H1 (cell line): ENCODE results near the gene ANGEL2. TPM values are rescaled to one million over a fixed set of nuclear protein-coding genes. Genes with fewer than 3 reads are reported as not detected.

Experiments used
- CTCF ChIA-PET: fragments of 300-600 bp; sonication (Branson Sonifier 250); formaldehyde crosslinking; loops from one replicate; lab custom pipeline; 2021; ENCODE audit not compliant: partially characterized antibody; lab: Charles Lee
- POLR2A ChIA-PET: fragments of 300-600 bp; sonication (Branson Sonifier 250); formaldehyde crosslinking; loops from one replicate; lab custom pipeline; 2021; ENCODE audit warnings: inconsistent platforms; ENCODE audit not compliant: partially characterized antibody; lab: Charles Lee
- DNase-seq, 2 experiments: peaks; one replicate each; pipeline versions ENCODE4 v3.0.0 to v3.0.0-alpha.2; 2010 to 2022; ENCODE audit warnings: low spot score in 2 of 2, low read depth in 1 of 2, mixed read lengths in 1 of 2
- FAIRE-seq: peaks from 2 replicates; lab custom pipeline; 2011; peaks lifted over from hg19 to GRCh38; lab: Jason Lieb, UNC
- H2AFZ ChIP-seq: 2 replicates; pipeline ENCODE4 v1.8.1; 2012; ENCODE audit warnings: low read length, inconsistent platforms
- H2AK5ac ChIP-seq: 2 replicates; pipeline ENCODE4 v1.6.1; 2013; ENCODE audit warnings: low read depth, low read length
- H2BK120ac ChIP-seq: replicated peaks from 2 replicates; pipeline ENCODE3; 2013; ENCODE audit warnings: low read depth, low read length, inconsistent platforms
- H2BK12ac ChIP-seq: 2 replicates; pipeline ENCODE4 v1.6.1; 2013; ENCODE audit warnings: low read depth, low read length
- H2BK15ac ChIP-seq: 2 replicates; pipeline ENCODE4 v1.6.1; 2013; ENCODE audit warnings: low read length
- H2BK20ac ChIP-seq: 2 replicates; pipeline ENCODE4 v1.6.1; 2013; ENCODE audit warnings: low read length
- H2BK5ac ChIP-seq: 2 replicates; pipeline ENCODE4 v1.6.1; 2013; ENCODE audit warnings: low read depth, low read length
- H3K14ac ChIP-seq: 2 replicates; pipeline ENCODE4 v1.6.1; 2013; ENCODE audit warnings: inconsistent platforms; ENCODE audit not compliant: insufficient read length
- H3K18ac ChIP-seq: 2 replicates; pipeline ENCODE4 v1.6.1; 2013; ENCODE audit warnings: low read length; ENCODE audit errors: extremely low read depth
- H3K23ac ChIP-seq: 2 replicates; pipeline ENCODE4 v1.6.1; 2013; ENCODE audit warnings: inconsistent platforms; ENCODE audit not compliant: insufficient read length
- H3K23me2 ChIP-seq: 2 replicates; pipeline ENCODE4 v1.6.1; 2013; ENCODE audit warnings: low read depth, low read length
- H3K27ac ChIP-seq: 2 replicates; pipeline ENCODE4 v1.6.1; 2011; ENCODE audit warnings: low read depth, low read length, inconsistent platforms
- H3K27me3 ChIP-seq, 4 experiments: replicated peaks in 1 of 4; 1 replicate in 1 of 4; 2 replicates in 3 of 4; pipeline versions ENCODE4 v1.6.1 to v1.8.1; 2011 to 2013; ENCODE audit warnings: low read length in 3 of 4, mild to moderate bottlenecking in 3 of 4, inconsistent platforms in 2 of 4, mixed read lengths in 2 of 4, moderate library complexity in 1 of 4; ENCODE audit not compliant: control insufficient read depth in 3 of 4, insufficient read depth in 3 of 4; ENCODE audit errors: extremely low read depth in 1 of 4
- H3K36me3 ChIP-seq, 4 experiments: 2 replicates each; pipeline versions ENCODE4 v1.6.1 to v1.8.1; 2011 to 2013; ENCODE audit warnings: mild to moderate bottlenecking in 4 of 4, low read length in 3 of 4, moderate library complexity in 2 of 4, control low read depth in 1 of 4, inconsistent platforms in 1 of 4; ENCODE audit not compliant: insufficient read depth in 4 of 4, control insufficient read depth in 2 of 4
- H3K4ac ChIP-seq: replicated peaks from 2 replicates; pipeline ENCODE3; 2013; ENCODE audit warnings: low read length, low read depth, mixed read lengths, inconsistent platforms; ENCODE audit not compliant: insufficient read length
- H3K4me1 ChIP-seq, 4 experiments: replicated peaks in 1 of 4; 1 replicate in 1 of 4; 2 replicates in 3 of 4; pipeline versions ENCODE4 v1.6.1 to v1.8.1; 2011 to 2013; ENCODE audit warnings: low read length in 3 of 4, inconsistent platforms in 2 of 4, mixed read lengths in 1 of 4; ENCODE audit not compliant: insufficient read depth in 4 of 4, control insufficient read depth in 3 of 4
- H3K4me2 ChIP-seq, 2 experiments: 2 replicates each; pipeline versions ENCODE4 v1.6.1 to v1.8.1; 2011 to 2013; ENCODE audit warnings: low read depth in 2 of 2, low read length in 2 of 2, control low read depth in 1 of 2, inconsistent platforms in 1 of 2, mild to moderate bottlenecking in 1 of 2; ENCODE audit not compliant: insufficient read depth in 1 of 2
- H3K4me3 ChIP-seq, 4 experiments: fragments of 200-600, 300-600 bp in 1 of 4; sonication (generic), shearing (Covaris generic), sonication (Bioruptor Twin) in 1 of 4; 2 replicates each; pipeline versions ENCODE4 v1.5.1 to v1.8.1; 2011 to 2016; ENCODE audit warnings: low read length in 4 of 4, low read depth in 3 of 4, control low read depth in 2 of 4, inconsistent platforms in 2 of 4, mild to moderate bottlenecking in 2 of 4, mixed read lengths in 1 of 4, moderate library complexity in 1 of 4; ENCODE audit not compliant: insufficient read depth in 2 of 4; ENCODE audit errors: extremely low read depth in 1 of 4
- H3K56ac ChIP-seq: replicated peaks from 2 replicates; pipeline ENCODE3; 2013; ENCODE audit warnings: low read depth, mild to moderate bottlenecking, mixed read lengths, low read length, inconsistent platforms; ENCODE audit not compliant: insufficient read length
- H3K79me1 ChIP-seq: 2 replicates; pipeline ENCODE4 v1.6.1; 2013; ENCODE audit warnings: low read depth, low read length, control low read depth
- H3K79me2 ChIP-seq, 2 experiments: 2 replicates each; pipeline versions ENCODE4 v1.6.1 to v1.8.1; 2012 to 2013; ENCODE audit warnings: low read length in 2 of 2, mild to moderate bottlenecking in 2 of 2, inconsistent platforms in 1 of 2; ENCODE audit not compliant: insufficient read depth in 2 of 2, control insufficient read depth in 1 of 2
- H3K9ac ChIP-seq, 4 experiments: replicated peaks in 1 of 4; 1 replicate in 1 of 4; 2 replicates in 3 of 4; pipeline versions ENCODE4 v1.6.1 to v1.8.1; 2011 to 2013; ENCODE audit warnings: low read depth in 3 of 4, low read length in 3 of 4, control low read depth in 2 of 4, mild to moderate bottlenecking in 2 of 4, moderate library complexity in 2 of 4, inconsistent platforms in 1 of 4; ENCODE audit errors: extremely low read depth in 1 of 4
- H3K9me3 ChIP-seq, 2 experiments: 2 replicates each; pipeline versions ENCODE4 v1.6.1 to v1.8.1; 2012 to 2013; ENCODE audit warnings: mild to moderate bottlenecking in 2 of 2, moderate library complexity in 2 of 2, control low read depth in 1 of 2, inconsistent platforms in 1 of 2, low read depth in 1 of 2, low read length in 1 of 2, mixed read lengths in 1 of 2; ENCODE audit not compliant: insufficient read depth in 2 of 2
- H4K20me1 ChIP-seq, 2 experiments: replicated peaks in 1 of 2; 2 replicates each; pipeline versions ENCODE3 to v1.8.1; 2011 to 2013; ENCODE audit warnings: inconsistent platforms in 2 of 2, low read length in 2 of 2, mild to moderate bottlenecking in 1 of 2; ENCODE audit not compliant: insufficient read depth in 2 of 2, control insufficient read depth in 1 of 2
- H4K5ac ChIP-seq: 2 replicates; pipeline ENCODE4 v1.6.1; 2013; ENCODE audit warnings: low read length, low read depth, mixed read lengths, inconsistent platforms; ENCODE audit not compliant: insufficient read length
- H4K8ac ChIP-seq: 2 replicates; pipeline ENCODE4 v1.8.0; 2013; ENCODE audit warnings: mild to moderate bottlenecking, moderate library complexity, low read length, inconsistent platforms; ENCODE audit not compliant: insufficient read depth; ENCODE audit errors: extremely low read depth
- H4K91ac ChIP-seq: replicated peaks from 2 replicates; pipeline ENCODE3; 2013; ENCODE audit warnings: low read length, mixed read lengths, inconsistent platforms; ENCODE audit not compliant: insufficient read length
- BRCA1 ChIP-seq: IDR thresholded peaks from 2 replicates; pipeline ENCODE4 v1.6.1; 2012; ENCODE audit warnings: low read depth, low read length, improper control_type of control experiment
- CTBP2 ChIP-seq: IDR thresholded peaks from 2 replicates; pipeline ENCODE4 v1.7.0; 2011; ENCODE audit warnings: borderline replicate concordance, mild to moderate bottlenecking, moderate library complexity, mixed read lengths, low read length; ENCODE audit not compliant: insufficient read depth, insufficient read length
- EP300 ChIP-seq, 2 experiments: IDR thresholded peaks; 1 replicate in 1 of 2; 2 replicates in 1 of 2; pipeline ENCODE4 v1.6.1; 2011 to 2012; ENCODE audit warnings: low read depth in 2 of 2, low read length in 2 of 2, mild to moderate bottlenecking in 2 of 2, borderline replicate concordance in 1 of 2, inconsistent platforms in 1 of 2, moderate library complexity in 1 of 2
- HDAC2 ChIP-seq, 2 experiments: fragments of 300-600 bp in 1 of 2; sonication (generic) in 1 of 2; IDR thresholded peaks; 2 replicates each; pipeline ENCODE4 v1.6.1; 2011 to 2012; ENCODE audit warnings: low read depth in 2 of 2, low read length in 2 of 2, mild to moderate bottlenecking in 2 of 2, moderate library complexity in 2 of 2, borderline replicate concordance in 1 of 2, inconsistent platforms in 1 of 2
- HDAC6 ChIP-seq: IDR thresholded peaks from one replicate; pipeline ENCODE4 v1.7.1; 2012; ENCODE audit warnings: low read depth, mild to moderate bottlenecking, inconsistent platforms, low read length, moderate library complexity
- KDM4A ChIP-seq: IDR thresholded peaks from one replicate; pipeline ENCODE4 v1.7.1; 2012; ENCODE audit warnings: low read depth, mild to moderate bottlenecking, moderate library complexity, low read length, inconsistent platforms; ENCODE audit not compliant: severe bottlenecking
- MAX ChIP-seq: IDR thresholded peaks from 2 replicates; pipeline ENCODE4 v1.6.1; 2012; ENCODE audit warnings: inconsistent platforms
- POLR2A ChIP-seq, 2 experiments: IDR thresholded peaks; 1 replicate in 1 of 2; 2 replicates in 1 of 2; pipeline ENCODE4 v1.6.1; 2011; ENCODE audit warnings: low read depth in 2 of 2, low read length in 2 of 2, mild to moderate bottlenecking in 2 of 2; ENCODE audit errors: control extremely low read depth in 1 of 2
- POLR2AphosphoS5 ChIP-seq: IDR thresholded peaks from 2 replicates; pipeline ENCODE4 v1.6.1; 2011; ENCODE audit warnings: low read depth, low read length
- RBBP5 ChIP-seq: IDR thresholded peaks from 2 replicates; pipeline ENCODE4 v1.7.1; 2012; ENCODE audit warnings: low read depth, mild to moderate bottlenecking, inconsistent platforms, low read length, moderate library complexity, borderline replicate concordance
- RNF2 ChIP-seq: fragments of 200-900, 300-1000 bp; sonication (generic); IDR thresholded peaks from 2 replicates; pipeline ENCODE4 v1.7.1; 2016; ENCODE audit warnings: borderline replicate concordance, low read depth, mild to moderate bottlenecking, antibody characterized with exemption, low read length; ENCODE audit not compliant: poor library complexity, severe bottlenecking; ENCODE audit errors: missing control alignments
- SP4 ChIP-seq: IDR thresholded peaks from 2 replicates; pipeline ENCODE4 v1.6.1; 2012; ENCODE audit warnings: low read length, inconsistent platforms
- SRF ChIP-seq: IDR thresholded peaks from 2 replicates; pipeline ENCODE4 v1.6.1; 2011; ENCODE audit warnings: mild to moderate bottlenecking, low read depth, low read length, moderate library complexity
- WGBS, 2 experiments: shearing (Covaris generic) in 1 of 2; methylation state at CpG; one replicate each; pipeline versions ENCODE4 v1.1.6 to v1.1.7; 2013 to 2015; ENCODE audit warnings: low lambda C conversion rate in 2 of 2, mixed read lengths in 2 of 2, inconsistent platforms in 1 of 2, low coverage in 1 of 2, missing lambda C conversion rate in 1 of 2; ENCODE audit not compliant: insufficient replicate concordance in 2 of 2, insufficient coverage in 1 of 2, insufficient read length in 1 of 2; ENCODE audit errors: extremely low coverage in 1 of 2, missing lambda C conversion rate in 1 of 2; 5-methylcytosine and 5-hydroxymethylcytosine counted together
- polyA plus RNA-seq, 7 experiments: library from polyadenylated mRNA; depleted of rRNA in 3 of 7; stranded (reverse) in 5 of 7; unstranded in 2 of 7; fragments of >200 nt in 5 of 7; fragments of 200-250 nt in 2 of 7; gene quantifications; 1 replicate in 5 of 7; 2 replicates in 1 of 7; 4 replicates in 1 of 7; pipeline versions ENCODE4 v1.2.1 to v1.2.3, GENCODE V29; 2011 to 2013; ENCODE audit warnings: missing spikeins in 2 of 7, mixed read lengths in 2 of 7
- total RNA-seq: library from RNA; stranded (reverse); fragmentation: NEBNext Ultra II Directional; extraction: Animal tissue kit (Norgen Biotek cat#: 25700); gene quantifications from 2 replicates; pipeline ENCODE4 v1.2.1, GENCODE V29; 2021

Gene ANGEL2
- total and polyA plus RNA-seq, 2 of the 8 experiments (the other 6 are each of a cell fraction or from before 2014, with no cell fraction given): 18.1 to 39.9 TPM

GRCh38 chr1:212976586-212976985, 39.1 kb downstream of the ANGEL2 start:
- Histone ChIP-seq H4K5ac (no peak overlapping the region), H3K27ac (no peak overlapping the region), H3K4me2 (no peak overlapping the region), H3K4me1 (peaks cover 0 to 8% (median 5%) of the 10 kb centered on the region in 4 experiments), H3K4ac (no peak overlapping the region), H3K27me3 (no peaks in the 10 kb centered on the region), H3K9me3 (no peaks in the 10 kb centered on the region), H3K18ac (no peak overlapping the region), H3K79me2 (no peaks in the 10 kb centered on the region; a peak in 1 of 4 replicates), H3K36me3 (peaks cover 64 to 100% (median 83%) of the 10 kb centered on the region in 4 experiments), H2AFZ (no peak overlapping the region), H3K4me3 (no peak overlapping the region), H2BK120ac (no peak overlapping the region), H2AK5ac (no peak overlapping the region), H4K20me1 (peaks cover 2 to 18% of the 10 kb centered on the region in 2 experiments), H2BK15ac (no peak overlapping the region), H4K91ac (no peak overlapping the region), H3K9ac (no peak overlapping the region), H2BK20ac (no peak overlapping the region), H3K56ac (no peak overlapping the region), H3K79me1 (peaks cover 3% of the 10 kb centered on the region; the same call in 1 of the 2 replicates), H4K8ac (no peak overlapping the region), H2BK12ac (no peak overlapping the region), H2BK5ac (no peak overlapping the region; the same call in 1 of the 2 replicates), H3K23ac (no peak overlapping the region), H3K14ac (no peak overlapping the region), H3K23me2 (no peaks in the 10 kb centered on the region)
- CTCF ChIA-PET: interaction anchor here (1.0 to 2.1 kb wide), 6 partner anchors 8 to 19 kb away, joined by 4 to 20 read pairs (median 4); no protein-coding TSS in a partner anchor
- WGBS, 2 experiments: 90% methylated on average over 9 of the region's 9 CpGs; no CpG with 5 or more reads in 1 of the 2 experiments
- POLR2A ChIA-PET: interaction anchor here (0.7 to 12.9 kb wide), 12 partner anchors 10 to 409 kb away, joined by 3 to 240 read pairs (median 4); partner anchors contain the start of genes FLVCR1 and VASH2
- FAIRE-seq: no peak
- no peak for DNase-seq
- TF ChIP-seq RNF2 (no peak), RBBP5 (no peak), KDM4A (no peak), SRF (no peak), HDAC2 (IDR thresholded peaks at IDR 0.05; ENCODE audit: borderline replicate concordance in 1 of 2, low read depth in 2 of 2, low read length in 2 of 2) (no peak), MAX (no peak), CTBP2 (no peak), POLR2A (IDR thresholded peaks at IDR 0.05; ENCODE audit: control extremely low read depth in 1 of 2, low read depth in 2 of 2, low read length in 2 of 2) (peak in 1 of 2 experiments; percentile 0; a peak in 2 of 3 replicates), EP300 (IDR thresholded peaks at IDR 0.05; ENCODE audit: borderline replicate concordance in 1 of 2, low read depth in 2 of 2, low read length in 2 of 2) (no peak), BRCA1 (no peak), SP4 (no peak), POLR2AphosphoS5 (peak; percentile 62), HDAC6 (no peak)
